ENCODE results near the gene SUN2. TPM values are rescaled to one million over a fixed set of nuclear protein-coding genes. Genes with fewer than 3 reads are reported as not detected.

The SUN2 gene
- total RNA-seq, 1 donor from 2014 or later: 16.2 TPM

GRCh38 chr22:38740754-38741153, 15.0 kb downstream of the SUN2 start:
- Histone ChIP-seq H3K27me3 (no peaks in the 10 kb centered on the region), H3F3A (ENCODE audit: low read depth) (no peaks in the 10 kb centered on the region), H2AFZ (replicated peaks) (no peak overlapping the region), H4K20me1 (ENCODE audit: low read depth) (no peaks in the 10 kb centered on the region), H3K79me2 (ENCODE audit: low read depth) (no peaks in the 10 kb centered on the region), H3K9me3 (ENCODE audit: low read depth) (no peaks in the 10 kb centered on the region), H3K36me3 (no peaks in the 10 kb centered on the region), H3K9ac (no peak overlapping the region), H3K4me1 (no peaks in the 10 kb centered on the region), H3K4me2 (no peak overlapping the region), H3K4me3 (no peak overlapping the region), H3K27ac (no peak overlapping the region)
- Mint-ChIP-seq H3K4me3 (no peak overlapping the region), H3K9me3 (no peaks in the 10 kb centered on the region), H3K4me1 (no peaks in the 10 kb centered on the region), H3K36me3 (peaks cover 22% of the 10 kb centered on the region), H3K27me3 (ENCODE audit: insufficient read depth, low read depth) (no peaks in the 10 kb centered on the region), H3K27ac (no peak overlapping the region)
- TF ChIP-seq CTCF (IDR thresholded peaks at IDR 0.05): no peak
- TF ChIP-seq EZH2 (IDR thresholded peaks at IDR 0.05): no peak
- no peak for TF ChIP-seq EZH2phosphoT487 (IDR thresholded peaks at IDR 0.05)
- no peak for DNase-seq (ENCODE audit: low spot score)

- Histone ChIP-seq H3K36me3 (no peaks in the 10 kb centered on the region), H3K4me1 (no peaks in the 10 kb centered on the region)
- no peaks in the 10 kb centered on the region for H3K9me3 Mint-ChIP-seq
Measured at GRCh38 chr22:38740116-38740723, 15.6 kb downstream of the SUN2 start.

GRCh38 chr22:38739300-38740055, 16.3 kb downstream of the SUN2 start:
- Histone ChIP-seq H3K27me3 (no peaks in the 10 kb centered on the region), H3K27ac (no peak overlapping the region), H3K79me2 (ENCODE audit: low read depth) (no peaks in the 10 kb centered on the region), H3K4me3 (no peak overlapping the region), H3K9ac (no peak overlapping the region), H3K36me3 (no peaks in the 10 kb centered on the region), H2AFZ (replicated peaks) (no peak overlapping the region), H4K20me1 (ENCODE audit: low read depth) (no peaks in the 10 kb centered on the region), H3F3A (ENCODE audit: low read depth) (no peaks in the 10 kb centered on the region), H3K4me1 (no peaks in the 10 kb centered on the region), H3K9me3 (ENCODE audit: low read depth) (no peaks in the 10 kb centered on the region), H3K4me2 (no peak overlapping the region)
- no peaks in the 10 kb centered on the region for H3K4me1 Mint-ChIP-seq
- peaks cover 17% of the 10 kb centered on the region for H3K36me3 Mint-ChIP-seq
- no peak for DNase-seq (ENCODE audit: low spot score)
- H3K27ac Mint-ChIP-seq: no peak overlapping the region
- H3K9me3 Mint-ChIP-seq: no peaks in the 10 kb centered on the region
- H3K4me3 Mint-ChIP-seq: no peak overlapping the region
- TF ChIP-seq EZH2 (IDR thresholded peaks at IDR 0.05): no peak
- peaks cover 2% of the 10 kb centered on the region for H3K27me3 Mint-ChIP-seq (ENCODE audit: insufficient read depth, low read depth)

More at GRCh38 chr22:38740116-38740723, 15.6 kb downstream of the SUN2 start:
- Mint-ChIP-seq H3K4me3 (no peak overlapping the region), H3K27ac (no peak overlapping the region), H3K4me1 (no peaks in the 10 kb centered on the region), H3K27me3 (ENCODE audit: insufficient read depth, low read depth) (peaks cover under 1% of the 10 kb centered on the region), H3K36me3 (peaks cover 21% of the 10 kb centered on the region)
- H3F3A ChIP-seq (ENCODE audit: low read depth): no peaks in the 10 kb centered on the region
- no peak for DNase-seq (ENCODE audit: low spot score)
- no peaks in the 10 kb centered on the region for H3K79me2 ChIP-seq (ENCODE audit: low read depth)
- no peak overlapping the region for H3K27ac ChIP-seq
- H3K9ac ChIP-seq: no peak overlapping the region
- no peak overlapping the region for H3K4me3 ChIP-seq
- no peak overlapping the region for H3K4me2 ChIP-seq
- H3K27me3 ChIP-seq: no peaks in the 10 kb centered on the region
- TF ChIP-seq EZH2 (IDR thresholded peaks at IDR 0.05) (no peak), EZH2phosphoT487 (IDR thresholded peaks at IDR 0.05) (no peak), CTCF (IDR thresholded peaks at IDR 0.05) (no peak)
- no peaks in the 10 kb centered on the region for H4K20me1 ChIP-seq (ENCODE audit: low read depth)
- no peaks in the 10 kb centered on the region for H3K9me3 ChIP-seq (ENCODE audit: low read depth)
- H2AFZ ChIP-seq (replicated peaks): no peak overlapping the region
